ENCODE results near the gene ATF1.

DNA sequence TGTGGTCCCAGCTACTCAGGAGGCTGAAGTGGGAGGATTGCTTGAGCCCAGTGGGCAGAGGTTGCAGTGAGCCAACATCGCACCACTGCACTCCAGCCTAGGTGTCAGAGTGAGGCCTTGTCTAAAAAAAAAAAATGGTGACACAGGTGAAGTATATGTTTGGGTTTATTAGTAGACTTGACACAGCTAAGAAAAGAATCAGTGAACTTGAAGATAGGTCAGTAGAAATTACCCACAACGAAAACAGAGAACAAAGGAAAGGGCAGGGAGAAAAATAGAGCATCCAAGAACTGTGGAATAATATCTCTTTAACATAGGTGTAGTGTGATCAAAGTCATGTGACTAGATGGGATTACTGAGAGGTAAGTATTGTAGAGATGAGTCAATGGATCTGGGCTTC is 23.7 kb downstream of the ATF1 start:
- TF ChIP-seq, protein P1, sequence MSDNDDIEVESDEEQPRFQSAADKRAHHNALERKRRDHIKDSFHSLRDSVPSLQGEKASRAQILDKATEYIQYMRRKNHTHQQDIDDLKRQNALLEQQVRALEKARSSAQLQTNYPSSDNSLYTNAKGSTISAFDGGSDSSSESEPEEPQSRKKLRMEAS (IDR thresholded peaks at IDR 0.05; ENCODE audit: low read depth, low read length) = no peak
- TF ChIP-seq, protein P2, sequence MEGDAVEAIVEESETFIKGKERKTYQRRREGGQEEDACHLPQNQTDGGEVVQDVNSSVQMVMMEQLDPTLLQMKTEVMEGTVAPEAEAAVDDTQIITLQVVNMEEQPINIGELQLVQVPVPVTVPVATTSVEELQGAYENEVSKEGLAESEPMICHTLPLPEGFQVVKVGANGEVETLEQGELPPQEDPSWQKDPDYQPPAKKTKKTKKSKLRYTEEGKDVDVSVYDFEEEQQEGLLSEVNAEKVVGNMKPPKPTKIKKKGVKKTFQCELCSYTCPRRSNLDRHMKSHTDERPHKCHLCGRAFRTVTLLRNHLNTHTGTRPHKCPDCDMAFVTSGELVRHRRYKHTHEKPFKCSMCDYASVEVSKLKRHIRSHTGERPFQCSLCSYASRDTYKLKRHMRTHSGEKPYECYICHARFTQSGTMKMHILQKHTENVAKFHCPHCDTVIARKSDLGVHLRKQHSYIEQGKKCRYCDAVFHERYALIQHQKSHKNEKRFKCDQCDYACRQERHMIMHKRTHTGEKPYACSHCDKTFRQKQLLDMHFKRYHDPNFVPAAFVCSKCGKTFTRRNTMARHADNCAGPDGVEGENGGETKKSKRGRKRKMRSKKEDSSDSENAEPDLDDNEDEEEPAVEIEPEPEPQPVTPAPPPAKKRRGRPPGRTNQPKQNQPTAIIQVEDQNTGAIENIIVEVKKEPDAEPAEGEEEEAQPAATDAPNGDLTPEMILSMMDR (IDR thresholded peaks at IDR 0.05; ENCODE audit: low read depth, low read length) = no peak
- no peak for TF ChIP-seq POLR2A (IDR thresholded peaks at IDR 0.05; ENCODE audit: extremely low read depth, insufficient read length)

Data from NB4 (cell line).